Measurements from ENCODE around the gene GBGT1. TPM values are rescaled to one million over a fixed set of nuclear protein-coding genes. Genes with fewer than 3 reads are reported as not detected.
"Not testable (repeated sequence)": the region's sequence is repeated elsewhere in the genome, so short reads cannot be mapped to it uniquely, and the experiment has no call there.

GBGT1 gene
- 6.4 and 13.9 TPM in 2 replicates for total RNA-seq (2014; rRNA removed; shearing (Covaris generic))

GRCh38 chr9:133163504-133164172, at the start of gene GBGT1:
TSS of gene GBGT1 (minus strand) at chr9:133163914. CDS start at chr9:133162412, 1,502 bp downstream.
- DNase-seq (ENCODE audit: low read depth), result peak; percentile 72

GRCh38 chr9:133210609-133211008, 46.9 kb upstream of the GBGT1 start:
- no peak for DNase-seq (ENCODE audit: low read depth)

GRCh38 chr9:133210202-133210532, 46.5 kb upstream of the GBGT1 start:
- DNase-seq (ENCODE audit: low read depth), result no peak

GRCh38 chr9:133209327-133210201, 45.9 kb upstream of the GBGT1 start:
- DNase-seq (ENCODE audit: low read depth), result not testable (repeated sequence)

- DNase-seq (ENCODE audit: low read depth), result not testable (repeated sequence)
These were observed 45.2 kb upstream of the GBGT1 start, which contains the start of gene OBP2B for GRCh38 chr9:133208880-133209300. TSS of gene OBP2B (minus strand) at chr9:133209250. CDS start at chr9:133209199, 51 bp downstream.

GRCh38 chr9:133208171-133208879, 44.6 kb upstream of the GBGT1 start:
- DNase-seq (ENCODE audit: low read depth), result not testable (repeated sequence)

- no peak for DNase-seq (ENCODE audit: low read depth)
These were observed 43.9 kb upstream of the GBGT1 start for GRCh38 chr9:133207540-133208170.

- DNase-seq (ENCODE audit: low read depth), result no peak
These were observed 43.4 kb upstream of the GBGT1 start for GRCh38 chr9:133207021-133207531.

- DNase-seq (ENCODE audit: low read depth), result no peak
These were observed 42.5 kb upstream of the GBGT1 start for GRCh38 chr9:133205996-133206931.

GRCh38 chr9:133205481-133205887, 41.8 kb upstream of the GBGT1 start:
- not testable (repeated sequence) for DNase-seq (ENCODE audit: low read depth)

- no peak for DNase-seq (ENCODE audit: low read depth)
These were observed 41.3 kb upstream of the GBGT1 start for GRCh38 chr9:133204993-133205336.

GRCh38 chr9:133204335-133204992, 40.8 kb upstream of the GBGT1 start:
- DNase-seq (ENCODE audit: low read depth), result no peak

- DNase-seq (ENCODE audit: low read depth), result no peak
These were observed 39.9 kb upstream of the GBGT1 start for GRCh38 chr9:133203506-133204075.

GRCh38 chr9:133202688-133203453, 39.2 kb upstream of the GBGT1 start:
- no peak for DNase-seq (ENCODE audit: low read depth)

- no peak for DNase-seq (ENCODE audit: low read depth)
These were observed 38.4 kb upstream of the GBGT1 start for GRCh38 chr9:133202145-133202513.

GRCh38 chr9:133201424-133202144, 37.9 kb upstream of the GBGT1 start:
- DNase-seq (ENCODE audit: low read depth), result no peak

GRCh38 chr9:133200631-133201030, 36.9 kb upstream of the GBGT1 start:
- no peak for DNase-seq (ENCODE audit: low read depth)

- DNase-seq (ENCODE audit: low read depth), result no peak
These were observed 36.1 kb upstream of the GBGT1 start for GRCh38 chr9:133199648-133200321.
